HUES6 (cell line): Measurements from ENCODE around the gene CYP27C1.
"Not testable (repeated sequence)": the region's sequence is repeated elsewhere in the genome, so short reads cannot be mapped to it uniquely, and the experiment has no call there.

Experiments used
- H3K27ac ChIP-seq: 2 replicates; pipeline ENCODE4 v1.7.0; 2013; ENCODE audit warnings: low read depth, mild to moderate bottlenecking, low read length, inconsistent platforms
- H3K27me3 ChIP-seq: 2 replicates; pipeline ENCODE4 v1.6.1; 2013; ENCODE audit warnings: low read length; ENCODE audit not compliant: control insufficient read depth, insufficient read depth
- H3K36me3 ChIP-seq: 2 replicates; pipeline ENCODE4 v1.6.1; 2013; ENCODE audit warnings: low read length; ENCODE audit not compliant: control insufficient read depth, insufficient read depth
- H3K4me1 ChIP-seq: 2 replicates; pipeline ENCODE4 v1.6.1; 2013; ENCODE audit warnings: low read length; ENCODE audit not compliant: control insufficient read depth, insufficient read depth
- H3K4me3 ChIP-seq: 2 replicates; pipeline ENCODE4 v1.5.1; 2013; ENCODE audit warnings: low read depth, low read length
- H3K9ac ChIP-seq: one replicate; pipeline ENCODE4 v1.6.1; 2013; ENCODE audit warnings: mild to moderate bottlenecking, low read length
- H3K9me3 ChIP-seq: 2 replicates; pipeline ENCODE4 v1.6.1; 2013; ENCODE audit warnings: low read depth, low read length; ENCODE audit not compliant: control insufficient read depth, insufficient read depth

CYP27C1 gene

GRCh38 chr2:127235082-127235702, 15.1 kb upstream of the CYP27C1 start:
- Histone ChIP-seq H3K27ac (no peak overlapping the region), H3K36me3 (no peaks in the 10 kb centered on the region), H3K9ac (no peak overlapping the region), H3K4me1 (no peaks in the 10 kb centered on the region), H3K27me3 (no peaks in the 10 kb centered on the region), H3K4me3 (no peak overlapping the region), H3K9me3 (peaks cover 21% of the 10 kb centered on the region)

DNA sequence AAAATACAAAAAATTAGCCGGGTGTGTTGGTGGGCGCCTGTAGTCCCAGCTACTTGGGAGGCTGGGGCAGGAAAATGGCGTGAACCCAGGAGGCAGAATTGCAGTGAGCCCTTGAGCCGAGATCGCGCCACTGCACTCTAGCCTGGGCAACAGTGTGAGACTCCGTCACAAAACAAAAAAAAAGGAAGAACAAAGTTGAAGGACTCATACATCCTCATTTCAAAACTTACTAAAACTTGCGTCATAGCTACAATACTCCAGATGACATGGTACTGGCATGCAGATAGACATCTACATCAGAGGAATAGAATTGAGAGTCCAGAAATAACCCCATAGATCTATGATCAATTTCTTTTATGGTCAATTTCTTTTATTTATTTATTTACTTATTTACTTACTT, 13.6 kb upstream of the CYP27C1 start:
- H3K4me3 ChIP-seq = no peak overlapping the region
- no peaks in the 10 kb centered on the region for H3K4me1 ChIP-seq
- peaks cover 9% of the 10 kb centered on the region for H3K9me3 ChIP-seq
- no peak overlapping the region for H3K9ac ChIP-seq
- H3K27ac ChIP-seq = no peak overlapping the region
- H3K27me3 ChIP-seq = no peaks in the 10 kb centered on the region
- H3K36me3 ChIP-seq = no peaks in the 10 kb centered on the region

- no peak overlapping the region for H3K9ac ChIP-seq
- H3K36me3 ChIP-seq = no peaks in the 10 kb centered on the region
- no peaks in the 10 kb centered on the region for H3K9me3 ChIP-seq
- peaks cover 3% of the 10 kb centered on the region; the same call in 1 of the 2 replicates for H3K4me1 ChIP-seq
- H3K27me3 ChIP-seq = no peaks in the 10 kb centered on the region
- no peak overlapping the region for H3K27ac ChIP-seq
- no peak overlapping the region for H3K4me3 ChIP-seq
Measured at GRCh38 chr2:127231130-127231865, 11.2 kb upstream of the CYP27C1 start.

- Histone ChIP-seq H3K9me3 (no peaks in the 10 kb centered on the region), H3K4me1 (peaks cover 18% of the 10 kb centered on the region; the same call in 1 of the 2 replicates), H3K27me3 (no peaks in the 10 kb centered on the region)
Measured at GRCh38 chr2:127229555-127229954, 9.5 kb upstream of the CYP27C1 start.

GRCh38 chr2:127228102-127228501, 8.0 kb upstream of the CYP27C1 start:
- H3K36me3 ChIP-seq = no peaks in the 10 kb centered on the region
- no peaks in the 10 kb centered on the region for H3K27me3 ChIP-seq
- H3K4me1 ChIP-seq = peaks cover 22% of the 10 kb centered on the region; the same call in 1 of the 2 replicates
- H3K4me3 ChIP-seq = no peak overlapping the region
- H3K27ac ChIP-seq = no peak overlapping the region
- no peaks in the 10 kb centered on the region for H3K9me3 ChIP-seq
- H3K9ac ChIP-seq = no peak overlapping the region

More at GRCh38 chr2:127229555-127229954, 9.5 kb upstream of the CYP27C1 start:
- Histone ChIP-seq H3K9ac (no peak overlapping the region), H3K27ac (no peak overlapping the region), H3K4me3 (no peak overlapping the region), H3K36me3 (no peaks in the 10 kb centered on the region)

DNA sequence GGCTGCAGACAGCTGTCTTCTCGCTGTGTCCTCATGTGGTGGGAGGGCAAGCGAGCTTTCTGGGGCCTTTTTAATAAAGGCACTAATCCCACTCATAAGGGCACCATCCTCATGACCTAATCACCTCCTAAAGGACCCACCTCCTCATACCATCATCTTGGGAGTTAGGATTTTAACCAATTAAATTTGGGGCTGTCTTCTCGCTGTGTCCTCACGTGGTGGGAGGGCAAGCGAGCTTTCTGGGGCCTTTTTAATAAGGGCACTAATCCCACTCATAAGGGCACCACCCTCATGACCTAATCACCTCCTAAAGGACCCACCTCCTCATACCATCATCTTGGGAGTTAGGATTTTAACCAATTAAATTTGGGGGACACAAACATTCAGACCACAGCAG, 7.2 kb upstream of the CYP27C1 start:
- H3K36me3 ChIP-seq, H3K27me3 ChIP-seq, H3K9me3 ChIP-seq, H3K27ac ChIP-seq, H3K9ac ChIP-seq, H3K4me3 ChIP-seq: not testable (repeated sequence)
- H3K4me1 ChIP-seq = peaks cover 25% of the 10 kb centered on the region; the same call in 1 of the 2 replicates

DNA sequence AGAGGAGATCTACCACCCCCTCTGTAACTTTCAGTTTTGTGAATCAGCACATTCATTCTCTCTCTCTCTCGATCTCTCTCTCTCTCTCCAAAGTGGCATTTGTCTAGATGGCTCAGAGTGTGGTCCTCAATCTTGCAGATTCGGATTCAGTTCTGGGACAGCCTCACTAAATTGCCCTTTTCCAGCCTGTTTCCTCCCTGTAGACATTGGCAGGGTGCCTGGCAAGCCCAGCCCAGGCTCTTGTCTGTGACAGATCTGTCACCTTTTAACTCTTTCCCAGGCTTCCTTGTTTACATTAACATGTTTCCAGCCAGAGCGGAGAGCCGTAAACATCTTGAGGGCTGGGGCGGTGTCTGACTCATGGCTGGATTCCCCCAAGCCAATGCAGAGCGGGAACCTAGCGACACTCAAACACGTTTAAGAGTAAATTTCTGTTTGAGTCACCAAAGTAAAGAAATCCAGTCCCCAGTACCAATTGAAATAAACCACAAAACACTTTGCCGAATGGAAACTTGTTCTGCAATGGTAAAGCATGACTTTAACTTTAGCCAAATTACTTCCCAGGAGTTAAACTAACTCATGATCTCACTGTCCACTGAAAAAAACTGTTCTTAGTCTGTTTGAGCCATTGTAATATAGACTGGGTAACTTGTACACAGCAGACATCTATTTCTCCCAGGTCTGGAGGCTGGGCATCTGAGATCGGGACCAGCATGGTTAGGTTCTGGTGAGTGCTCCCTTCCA, 6.6 kb upstream of the CYP27C1 start:
- H3K27ac ChIP-seq = no peak overlapping the region
- no peaks in the 10 kb centered on the region for H3K27me3 ChIP-seq
- H3K9me3 ChIP-seq = no peaks in the 10 kb centered on the region
- no peak overlapping the region; the same call in 1 of the 2 replicates for H3K4me3 ChIP-seq
- H3K4me1 ChIP-seq = peaks cover 25% of the 10 kb centered on the region; the same call in 1 of the 2 replicates
- H3K36me3 ChIP-seq = no peaks in the 10 kb centered on the region
- H3K9ac ChIP-seq = no peak overlapping the region

- no peaks in the 10 kb centered on the region for H3K27me3 ChIP-seq
- peaks cover 25% of the 10 kb centered on the region; the same call in 1 of the 2 replicates for H3K4me1 ChIP-seq
- H3K9ac ChIP-seq = no peak overlapping the region
- no peak overlapping the region for H3K27ac ChIP-seq
- H3K4me3 ChIP-seq = no peak overlapping the region; the same call in 1 of the 2 replicates
- no peaks in the 10 kb centered on the region for H3K9me3 ChIP-seq
- H3K36me3 ChIP-seq = no peaks in the 10 kb centered on the region
Measured at GRCh38 chr2:127226132-127226519, 6.0 kb upstream of the CYP27C1 start.

- Histone ChIP-seq H3K27me3 (no peaks in the 10 kb centered on the region), H3K9me3 (no peaks in the 10 kb centered on the region), H3K4me1 (peaks cover 25% of the 10 kb centered on the region; the same call in 1 of the 2 replicates), H3K27ac (no peak overlapping the region), H3K4me3 (no peak overlapping the region), H3K9ac (no peak overlapping the region), H3K36me3 (no peaks in the 10 kb centered on the region)
Measured at GRCh38 chr2:127225186-127225960, 5.3 kb upstream of the CYP27C1 start.

DNA sequence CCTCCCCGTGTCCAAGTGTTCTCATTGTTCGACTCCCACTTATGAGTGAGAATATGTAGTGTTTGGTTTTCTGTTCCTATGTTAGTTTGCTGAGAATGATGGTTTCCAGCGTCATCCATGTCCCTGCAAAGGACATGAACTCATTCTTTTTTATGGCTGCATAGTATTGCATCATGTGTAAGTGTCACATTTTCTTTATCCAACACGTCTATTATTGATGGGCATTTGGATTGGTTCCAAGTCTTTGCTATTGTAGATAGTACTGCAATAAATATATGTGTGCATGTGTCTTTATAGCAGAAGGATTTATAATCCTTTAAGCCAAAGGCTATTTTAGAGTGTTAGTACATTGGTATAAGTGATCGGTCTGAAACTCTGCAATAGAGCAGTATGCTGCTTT, 4.0 kb upstream of the CYP27C1 start:
- not testable (repeated sequence) for H3K27me3 ChIP-seq, H3K36me3 ChIP-seq, H3K27ac ChIP-seq, H3K9ac ChIP-seq, H3K9me3 ChIP-seq, H3K4me3 ChIP-seq
- H3K4me1 ChIP-seq = peaks cover 25% of the 10 kb centered on the region; the same call in 1 of the 2 replicates
